Tibial artery (tissue), 4 donors: ENCODE results near the gene SV2B.

Source experiments
- DNase-seq, 2 donors: peaks; one replicate each; pipeline ENCODE4 v3.0.0-alpha.2; 2019
- H3K27ac ChIP-seq, 2 donors: fragments of 200-600 bp; sonication (generic) in 1 of 2; 1 replicate in 1 of 2; 2 replicates in 1 of 2; pipeline ENCODE4 v1.5.1; 2018 to 2019; ENCODE audit warnings: mild to moderate bottlenecking in 1 of 2
- H3K27me3 ChIP-seq, 2 donors: fragments of 200-600 bp; sonication (generic) in 1 of 2; one replicate each; pipeline versions ENCODE4 v1.5.1 to v1.6.0; 2016 to 2019
- H3K36me3 ChIP-seq, 3 donors: fragments of 200-600 bp; sonication (generic) in 2 of 3; one replicate each; pipeline ENCODE4 v1.5.1; 2016 to 2019; ENCODE audit warnings: mild to moderate bottlenecking in 2 of 3
- H3K4me1 ChIP-seq, 4 donors: fragments of 200-600 bp; sonication (generic) in 2 of 4; 1 replicate in 3 of 4; 2 replicates in 1 of 4; pipeline ENCODE4 v1.5.1; 2016 to 2019
- H3K4me3 ChIP-seq, 2 donors: fragments of 200-600 bp; sonication (generic) in 1 of 2; 1 replicate in 1 of 2; 2 replicates in 1 of 2; pipeline ENCODE4 v1.5.1; 2018 to 2019; ENCODE audit warnings: mild to moderate bottlenecking in 2 of 2
- H3K9me3 ChIP-seq, 3 donors: fragments of 200-600 bp; sonication (generic) in 1 of 3; one replicate each; pipeline ENCODE4 v1.5.1; 2016 to 2019
- CTCF ChIP-seq, 2 experiments: fragments of 200-600 bp in 1 of 2; fragments of 450-650 bp in 1 of 2; IDR thresholded peaks; one replicate each; pipeline ENCODE4 v1.5.1; 2017 to 2019; ENCODE audit warnings: antibody characterized with exemption in 2 of 2, mild to moderate bottlenecking in 1 of 2, moderate library complexity in 1 of 2
- intact Hi-C: fragments of 100-400 bp; cut with DNase I; formaldehyde crosslinking; loops from one replicate; pipeline ENCODE4 v1.15.0; 2023; ENCODE audit warnings: low total_unique reads

SV2B gene

GRCh38 chr15:91224755-91225380, 124.8 kb downstream of the SV2B start:
- peak; percentile 38 to 43 for TF ChIP-seq CTCF (IDR thresholded peaks at IDR 0.05)
- intact Hi-C loops, result loop anchor here (10.0 kb wide), 1 partner anchor 110 kb away; no protein-coding TSS in a partner anchor

GRCh38 chr15:91225741-91226140, 125.7 kb downstream of the SV2B start:
- intact Hi-C loops, result loop anchor here (10.0 kb wide), 1 partner anchor 111 kb away; no protein-coding TSS in a partner anchor
- H3K36me3 ChIP-seq, result no peaks in the 10 kb centered on the region
- H3K4me3 ChIP-seq, result no peak overlapping the region
- peaks cover 0 to 16% of the 10 kb centered on the region in 2 donors for H3K27me3 ChIP-seq
- no peaks in the 10 kb centered on the region for H3K9me3 ChIP-seq
- no peak for TF ChIP-seq CTCF (IDR thresholded peaks at IDR 0.05)
- DNase-seq, result no peak
- no peak overlapping the region for H3K27ac ChIP-seq
- H3K4me1 ChIP-seq, result no peaks in the 10 kb centered on the region

More at GRCh38 chr15:91224755-91225380, 124.8 kb downstream of the SV2B start:
- no peaks in the 10 kb centered on the region for H3K36me3 ChIP-seq
- no peaks in the 10 kb centered on the region for H3K9me3 ChIP-seq
- no peak overlapping the region for H3K4me3 ChIP-seq
- H3K27ac ChIP-seq, result no peak overlapping the region
- H3K27me3 ChIP-seq, result peaks cover 0 to 16% of the 10 kb centered on the region in 2 donors
- no peak for DNase-seq
- H3K4me1 ChIP-seq, result no peaks in the 10 kb centered on the region

- Histone ChIP-seq H3K4me1 (no peaks in the 10 kb centered on the region), H3K36me3 (no peaks in the 10 kb centered on the region), H3K27me3 (peaks cover 0 to 13% of the 10 kb centered on the region in 2 donors), H3K4me3 (no peak overlapping the region), H3K27ac (no peak overlapping the region), H3K9me3 (no peaks in the 10 kb centered on the region)
- TF ChIP-seq CTCF (IDR thresholded peaks at IDR 0.05), result no peak
- DNase-seq, result no peak
- intact Hi-C loops, result loop anchor here (10.0 kb wide), 1 partner anchor 112 kb away; no protein-coding TSS in a partner anchor
Measured at GRCh38 chr15:91227117-91227516, 127.1 kb downstream of the SV2B start.

- no peaks in the 10 kb centered on the region for H3K9me3 ChIP-seq
- no peaks in the 10 kb centered on the region for H3K36me3 ChIP-seq
- no peak overlapping the region for H3K27ac ChIP-seq
- no peak overlapping the region for H3K4me3 ChIP-seq
- no peak for TF ChIP-seq CTCF (IDR thresholded peaks at IDR 0.05)
- no peaks in the 10 kb centered on the region for H3K4me1 ChIP-seq
- intact Hi-C loops, result loop anchor here (10.0 kb wide), 1 partner anchor 113 kb away; no protein-coding TSS in a partner anchor
- no peak for DNase-seq
- peaks cover 0 to 13% of the 10 kb centered on the region in 2 donors for H3K27me3 ChIP-seq
Measured at GRCh38 chr15:91227766-91228165, 127.7 kb downstream of the SV2B start.

- DNase-seq, result no peak
- Histone ChIP-seq H3K9me3 (no peaks in the 10 kb centered on the region), H3K36me3 (no peaks in the 10 kb centered on the region), H3K27ac (no peak overlapping the region), H3K4me1 (no peaks in the 10 kb centered on the region), H3K27me3 (peaks cover 0 to 11% of the 10 kb centered on the region in 2 donors), H3K4me3 (no peak overlapping the region)
- intact Hi-C loops, result loop anchor here (10.0 kb wide), 1 partner anchor 114 kb away; no protein-coding TSS in a partner anchor
- TF ChIP-seq CTCF (IDR thresholded peaks at IDR 0.05), result no peak
Measured at GRCh38 chr15:91228383-91228782, 128.3 kb downstream of the SV2B start.
